Activated CD4-positive, alpha-beta T cell treated with anti-CD3 and anti-CD28 coated beads for 36 hours (primary cell): Measurements from ENCODE around the gene MAU2. TPM values are rescaled to one million over a fixed set of nuclear protein-coding genes. Genes with fewer than 3 reads are reported as not detected.
A peak's percentile ranks its signal among the peaks of the same experiment; 100 is the strongest.

Experiments
- ATAC-seq: fragments of 200-7000 bp; cut with Tn5 transposase; one replicate; pipeline ENCODE4 v1.10.0; 2021; ENCODE audit warnings: mild to moderate bottlenecking, moderate library complexity
- CTCF ChIA-PET: fragments of 350-600 bp; sonication (Branson Sonifier 250); formaldehyde crosslinking; loops from one replicate; lab custom pipeline; 2021; ENCODE audit warnings: antibody characterized with exemption; lab: Charles Lee
- POLR2A ChIA-PET: fragments of 350-600 bp; sonication (Branson Sonifier 250); formaldehyde crosslinking; loops from one replicate; lab custom pipeline; 2021; ENCODE audit warnings: antibody characterized with exemption, inconsistent platforms; lab: Charles Lee
- DNase-seq: peaks from one replicate; pipeline ENCODE4 v3.0.0-alpha.2; 2020
- H3K27ac Mint-ChIP-seq: one replicate; pipeline ENCODE4 v1.8.0; 2021; ENCODE audit warnings: mixed read lengths
- H3K27me3 Mint-ChIP-seq: one replicate; pipeline ENCODE4 v1.8.0; 2021; ENCODE audit warnings: mixed read lengths
- H3K36me3 Mint-ChIP-seq: one replicate; pipeline ENCODE4 v1.8.0; 2021; ENCODE audit warnings: low read depth, mixed read lengths
- H3K4me1 Mint-ChIP-seq: one replicate; pipeline ENCODE4 v1.8.0; 2021; ENCODE audit warnings: mixed read lengths
- H3K4me3 Mint-ChIP-seq: one replicate; pipeline ENCODE4 v1.8.0; 2021; ENCODE audit warnings: mild to moderate bottlenecking, moderate library complexity, mixed read lengths
- H3K9me3 Mint-ChIP-seq: one replicate; pipeline ENCODE4 v1.8.0; 2021; ENCODE audit warnings: low read depth, mixed read lengths
- intact Hi-C, 2 experiments: fragments of 100-400 bp; cut with DNase I in 1 of 2; cut with micrococcal nuclease in 1 of 2; formaldehyde crosslinking; loops; one replicate each; pipeline versions ENCODE4 v1.14.2 to v1.15.1; 2022 to 2024; cut with DNase I, micrococcal nuclease
- total RNA-seq, 2 experiments: library from RNA; stranded (reverse); gene quantifications; one replicate each; pipeline ENCODE4 v1.2.3, GENCODE V29; 2021

Gene MAU2
- total RNA-seq, 2 experiments from 2014 or later: 33.3 to 45.7 TPM

- intact Hi-C loops: no loop called here
- ATAC-seq (no peak), DNase-seq (no peak)
- Mint-ChIP-seq H3K9me3 (no peaks in the 10 kb centered on the region), H3K27me3 (no peaks in the 10 kb centered on the region), H3K27ac (no peak overlapping the region), H3K4me1 (peaks cover 3% of the 10 kb centered on the region), H3K4me3 (no peak overlapping the region), H3K36me3 (peaks cover 34% of the 10 kb centered on the region)
- ChIA-PET CTCF (interaction anchor here (0.6 kb wide), 1 partner anchor 73 kb away, joined by 3 read pairs; no protein-coding TSS in a partner anchor), POLR2A (no interaction called here)
Measured at GRCh38 chr19:19308373-19308772, 12.3 kb upstream of the MAU2 start.

GRCh38 chr19:19315444-19315843, 5.2 kb upstream of the MAU2 start:
- ChIA-PET CTCF (interaction anchor here (1.0 to 1.2 kb wide), 2 partner anchors 8 to 170 kb away, joined by 3 to 6 read pairs; no protein-coding TSS in a partner anchor), POLR2A (no interaction called here)
- Mint-ChIP-seq H3K27ac (no peak overlapping the region), H3K36me3 (peaks cover 20% of the 10 kb centered on the region), H3K9me3 (no peaks in the 10 kb centered on the region), H3K4me1 (peaks cover 19% of the 10 kb centered on the region), H3K27me3 (no peaks in the 10 kb centered on the region), H3K4me3 (no peak overlapping the region)
- peak; percentile 27 for DNase-seq
- intact Hi-C loops: no loop called here
- no peak for ATAC-seq

- intact Hi-C loops: no loop called here
- Mint-ChIP-seq H3K36me3 (peaks cover 18% of the 10 kb centered on the region), H3K4me1 (peaks cover 19% of the 10 kb centered on the region), H3K27ac (no peak overlapping the region), H3K9me3 (no peaks in the 10 kb centered on the region), H3K4me3 (no peak overlapping the region), H3K27me3 (no peaks in the 10 kb centered on the region)
- POLR2A ChIA-PET: interaction anchor here (1.0 kb wide), 1 partner anchor 58 kb away, joined by 5 read pairs; no protein-coding TSS in a partner anchor
- DNase-seq (no peak), ATAC-seq (no peak)
- CTCF ChIA-PET: interaction anchor here (1.0 to 1.2 kb wide), 2 partner anchors 8 to 170 kb away, joined by 3 to 6 read pairs; no protein-coding TSS in a partner anchor
Measured at GRCh38 chr19:19316082-19316481, 4.5 kb upstream of the MAU2 start.

- Mint-ChIP-seq H3K36me3 (peaks cover 17% of the 10 kb centered on the region), H3K9me3 (no peaks in the 10 kb centered on the region), H3K4me3 (peak overlapping the region; percentile 93), H3K27me3 (no peaks in the 10 kb centered on the region), H3K4me1 (peaks cover 38% of the 10 kb centered on the region), H3K27ac (peak overlapping the region; percentile 100)
- CTCF ChIA-PET: interaction anchor here (1.0 kb wide), 1 partner anchor 171 kb away, joined by 4 read pairs; no protein-coding TSS in a partner anchor
- POLR2A ChIA-PET: no interaction called here
- intact Hi-C loops: loop anchor here (1.0 to 2.0 kb wide), 12 partner anchors 45 to 798 kb away; partner anchors contain the start of genes BORCS8 (in 2 of the 2), NR2C2AP (in 2 of the 2), RFXANK (in 2 of the 2) and ARMC6 (in 1 of the 2)
- ATAC-seq: peak; percentile 1
- DNase-seq: peak; percentile 36
Measured at GRCh38 chr19:19319732-19320360, 783 bp upstream of the MAU2 start.

- intact Hi-C loops: loop anchor here in 1 of 2 experiments (1.0 to 2.0 kb wide), 2 partner anchors 44 to 342 kb away; partner anchors contain the start of gene ATP13A1
- Mint-ChIP-seq H3K36me3 (peaks cover 20% of the 10 kb centered on the region), H3K4me1 (peaks cover 43% of the 10 kb centered on the region), H3K9me3 (no peaks in the 10 kb centered on the region), H3K27ac (peak overlapping the region; percentile 91), H3K27me3 (no peaks in the 10 kb centered on the region), H3K4me3 (peak overlapping the region; percentile 93)
- ATAC-seq (no peak), DNase-seq (peak; percentile 36)
- CTCF ChIA-PET: interaction anchor here (0.7 to 1.3 kb wide), 3 partner anchors 26 to 132 kb away, joined by 3 read pairs; no protein-coding TSS in a partner anchor
- POLR2A ChIA-PET: no interaction called here
Measured at GRCh38 chr19:19321141-19321577, 530 bp downstream of the MAU2 start.

- Mint-ChIP-seq H3K4me3 (no peak overlapping the region), H3K27ac (peak overlapping the region; percentile 3), H3K4me1 (peaks cover 45% of the 10 kb centered on the region), H3K9me3 (no peaks in the 10 kb centered on the region), H3K36me3 (peaks cover 27% of the 10 kb centered on the region), H3K27me3 (no peaks in the 10 kb centered on the region)
- no peak for ATAC-seq
- intact Hi-C loops: no loop called here
- DNase-seq: no peak
- POLR2A ChIA-PET: interaction anchor here (1.1 kb wide), 1 partner anchor 14 kb away, joined by 3 read pairs; no protein-coding TSS in a partner anchor
- CTCF ChIA-PET: interaction anchor here (0.5 to 1.7 kb wide), 4 partner anchors 9 to 331 kb away, joined by 3 to 6 read pairs (median 4); no protein-coding TSS in a partner anchor
Measured at GRCh38 chr19:19324059-19324770, 3.6 kb downstream of the MAU2 start.

- POLR2A ChIA-PET: no interaction called here
- Mint-ChIP-seq H3K9me3 (no peaks in the 10 kb centered on the region), H3K27ac (no peak overlapping the region), H3K4me3 (no peak overlapping the region), H3K36me3 (peaks cover 29% of the 10 kb centered on the region), H3K27me3 (no peaks in the 10 kb centered on the region), H3K4me1 (peaks cover 38% of the 10 kb centered on the region)
- DNase-seq (no peak), ATAC-seq (no peak)
- intact Hi-C loops: no loop called here
- CTCF ChIA-PET: no interaction called here
Measured at GRCh38 chr19:19327672-19328071, 7.0 kb downstream of the MAU2 start.

GRCh38 chr19:19329126-19329525, 8.5 kb downstream of the MAU2 start:
- Mint-ChIP-seq H3K4me3 (no peak overlapping the region), H3K27ac (peak overlapping the region; percentile 74), H3K36me3 (peaks cover 24% of the 10 kb centered on the region), H3K4me1 (peaks cover 29% of the 10 kb centered on the region), H3K27me3 (no peaks in the 10 kb centered on the region), H3K9me3 (no peaks in the 10 kb centered on the region)
- POLR2A ChIA-PET: no interaction called here
- CTCF ChIA-PET: no interaction called here
- intact Hi-C loops: no loop called here
- ATAC-seq: peak; percentile 75
- DNase-seq: peak; percentile 25

GRCh38 chr19:19334063-19334988, 13.7 kb downstream of the MAU2 start:
- ATAC-seq (no peak), DNase-seq (no peak)
- Mint-ChIP-seq H3K27me3 (no peaks in the 10 kb centered on the region), H3K4me1 (peaks cover 2% of the 10 kb centered on the region), H3K36me3 (peaks cover 25% of the 10 kb centered on the region), H3K9me3 (no peaks in the 10 kb centered on the region), H3K4me3 (no peak overlapping the region), H3K27ac (no peak overlapping the region)
- ChIA-PET CTCF (interaction anchor here (1.1 kb wide), 1 partner anchor 160 kb away, joined by 3 read pairs; no protein-coding TSS in a partner anchor), POLR2A (no interaction called here)
- intact Hi-C loops: no loop called here

- ChIA-PET CTCF (interaction anchor here (0.7 kb wide), 1 partner anchor 461 kb away, joined by 3 read pairs; no protein-coding TSS in a partner anchor), POLR2A (no interaction called here)
- no peak overlapping the region for H3K4me3 Mint-ChIP-seq
Measured at GRCh38 chr19:19334989-19335344, 14.3 kb downstream of the MAU2 start.

More at GRCh38 chr19:19334989-19335344, 14.3 kb downstream of the MAU2 start:
- Mint-ChIP-seq H3K27ac (no peak overlapping the region), H3K36me3 (peaks cover 23% of the 10 kb centered on the region), H3K27me3 (no peaks in the 10 kb centered on the region), H3K4me1 (no peaks in the 10 kb centered on the region), H3K9me3 (no peaks in the 10 kb centered on the region)
- intact Hi-C loops: no loop called here
- DNase-seq (no peak), ATAC-seq (no peak)
